HEK293 (cell line): ENCODE data around the gene KCTD12.
A peak's percentile ranks its signal among the peaks of the same experiment; 100 is the strongest.

ENCODE experiments used
- CTCF ChIA-PET: fragments of 350-600 bp; formaldehyde crosslinking; extraction: SDS; loops from one replicate; lab custom pipeline; 2021; ENCODE audit warnings: antibody characterized with exemption; lab: Yijun Ruan, JAX
- POLR2A ChIA-PET: fragments of 300-600 bp; formaldehyde crosslinking; extraction: SDS; loops from one replicate; lab custom pipeline; 2020; ENCODE audit warnings: antibody characterized with exemption, inconsistent platforms; lab: Yijun Ruan, JAX
- H3K27ac ChIP-seq: fragments of 200-500 bp; sonication (Bioruptor generic); 2 replicates; pipeline ENCODE4 v1.5.1; 2014; ENCODE audit warnings: low read depth, low read length, control low read depth, inconsistent platforms; ENCODE audit errors: extremely low read depth
- H3K36me3 ChIP-seq, 2 experiments: fragments of 200-500 bp in 1 of 2; sonication (Bioruptor generic) in 1 of 2; 1 replicate in 1 of 2; 2 replicates in 1 of 2; pipeline ENCODE4 v1.5.1; 2014 to 2017; ENCODE audit warnings: inconsistent platforms in 2 of 2, low read length in 2 of 2; ENCODE audit not compliant: control insufficient read depth in 2 of 2, insufficient read depth in 1 of 2
- H3K4me1 ChIP-seq: fragments of 200-500 bp; sonication (Bioruptor generic); 2 replicates; pipeline ENCODE4 v1.5.1; 2014; ENCODE audit warnings: mild to moderate bottlenecking, low read length, inconsistent platforms; ENCODE audit not compliant: control insufficient read depth, insufficient read depth
- H3K4me3 ChIP-seq: 2 replicates; pipeline ENCODE4 v1.5.1; 2011; ENCODE audit warnings: low read depth, mild to moderate bottlenecking, control low read depth, low read length, moderate library complexity
- H3K9me3 ChIP-seq: fragments of 200-500 bp; sonication (Bioruptor generic); 2 replicates; pipeline ENCODE4 v1.5.1; 2014; ENCODE audit warnings: low read depth, low read length, inconsistent platforms; ENCODE audit not compliant: control insufficient read depth, insufficient read depth
- CTCF ChIP-seq: fragments of 450-650 bp; formaldehyde crosslinking; IDR thresholded peaks from 2 replicates; pipeline ENCODE4 v1.5.1; 2016; ENCODE audit warnings: missing biosample characterization, missing genetic modification characterization
- HOXC10 ChIP-seq: sonication (generic); formaldehyde crosslinking; IDR thresholded peaks from 2 replicates; pipeline ENCODE4 v1.8.1; 2023; ENCODE audit warnings: mild to moderate bottlenecking, missing genetic modification reagents
- PRDM4 ChIP-seq: fragments of 450-650 bp; formaldehyde crosslinking; IDR thresholded peaks from 2 replicates; pipeline ENCODE4 v1.5.1; 2017; ENCODE audit warnings: missing biosample characterization, missing genetic modification characterization
- SCRT1 ChIP-seq: fragments of 450-650 bp; formaldehyde crosslinking; IDR thresholded peaks from 2 replicates; pipeline ENCODE4 v1.5.1; 2016; ENCODE audit warnings: missing biosample characterization, missing genetic modification characterization, borderline replicate concordance
- SCRT2 ChIP-seq: fragments of 450-650 bp; formaldehyde crosslinking; IDR thresholded peaks from 2 replicates; pipeline ENCODE4 v1.5.1; 2016; ENCODE audit warnings: missing biosample characterization, missing genetic modification characterization
- SP3 ChIP-seq: fragments of 450-650 bp; formaldehyde crosslinking; IDR thresholded peaks from 2 replicates; pipeline ENCODE4 v1.5.1; 2016; ENCODE audit warnings: missing biosample characterization, missing genetic modification characterization
- TRIM28 ChIP-seq: IDR thresholded peaks from 2 replicates; pipeline ENCODE4 v1.6.1; 2011; ENCODE audit warnings: low read length, control low read depth, borderline replicate concordance
- YY1 ChIP-seq: fragments of 450-650 bp; formaldehyde crosslinking; IDR thresholded peaks from 2 replicates; pipeline ENCODE4 v1.5.1; 2018; ENCODE audit warnings: missing biosample characterization, missing genetic modification characterization
- ZBTB1 ChIP-seq: fragments of 450-650 bp; formaldehyde crosslinking; IDR thresholded peaks from 2 replicates; pipeline ENCODE4 v1.5.1; 2016; ENCODE audit warnings: missing biosample characterization, missing genetic modification characterization
- ZNF10 ChIP-seq: fragments of 450-650 bp; formaldehyde crosslinking; IDR thresholded peaks from 2 replicates; pipeline ENCODE4 v1.5.1; 2017; ENCODE audit warnings: missing biosample characterization, missing genetic modification characterization
- ZNF114 ChIP-seq: fragments of 450-650 bp; formaldehyde crosslinking; IDR thresholded peaks from 2 replicates; pipeline ENCODE4 v1.5.0; 2017; ENCODE audit warnings: missing biosample characterization, missing genetic modification characterization
- ZNF146 ChIP-seq: fragments of 450-650 bp; formaldehyde crosslinking; IDR thresholded peaks from 2 replicates; pipeline ENCODE4 v1.5.1; 2016; ENCODE audit warnings: missing biosample characterization, missing genetic modification characterization
- ZNF248 ChIP-seq: fragments of 450-650 bp; formaldehyde crosslinking; IDR thresholded peaks from 2 replicates; pipeline ENCODE4 v1.5.1; 2017; ENCODE audit warnings: missing biosample characterization, missing genetic modification characterization
- ZNF280C ChIP-seq: fragments of 450-650 bp; formaldehyde crosslinking; IDR thresholded peaks from 2 replicates; pipeline ENCODE4 v1.5.1; 2016; ENCODE audit warnings: missing biosample characterization, missing genetic modification characterization
- ZNF292 ChIP-seq: fragments of 450-650 bp; formaldehyde crosslinking; IDR thresholded peaks from 2 replicates; pipeline ENCODE4 v1.5.1; 2016; ENCODE audit warnings: low read depth, missing biosample characterization, missing genetic modification characterization, borderline replicate concordance
- ZNF324 ChIP-seq: fragments of 450-650 bp; formaldehyde crosslinking; IDR thresholded peaks from 2 replicates; pipeline ENCODE4 v1.5.1; 2016; ENCODE audit warnings: missing biosample characterization, missing genetic modification characterization
- ZNF341 ChIP-seq: fragments of 450-650 bp; formaldehyde crosslinking; IDR thresholded peaks from 2 replicates; pipeline ENCODE4; 2016; ENCODE audit warnings: low read depth, missing biosample characterization, missing genetic modification characterization
- ZNF391 ChIP-seq: fragments of 450-650 bp; formaldehyde crosslinking; IDR thresholded peaks from 2 replicates; pipeline ENCODE4 v1.5.1; 2016; ENCODE audit warnings: low read depth, missing biosample characterization, missing genetic modification characterization, borderline replicate concordance
- ZNF423 ChIP-seq: fragments of 450-650 bp; formaldehyde crosslinking; IDR thresholded peaks from 2 replicates; pipeline ENCODE4 v1.5.1; 2016; ENCODE audit warnings: missing biosample characterization, missing genetic modification characterization
- ZNF529 ChIP-seq: fragments of 450-650 bp; formaldehyde crosslinking; IDR thresholded peaks from 2 replicates; pipeline ENCODE4 v1.5.1; 2017; ENCODE audit warnings: missing genetic modification characterization, missing biosample characterization; ENCODE audit not compliant: insufficient replicate concordance
- ZNF560 ChIP-seq: fragments of 450-650 bp; formaldehyde crosslinking; IDR thresholded peaks from 2 replicates; pipeline ENCODE4 v1.5.1; 2017; ENCODE audit warnings: missing biosample characterization, missing genetic modification characterization, borderline replicate concordance
- ZNF571 ChIP-seq: fragments of 450-650 bp; formaldehyde crosslinking; IDR thresholded peaks from 2 replicates; pipeline ENCODE4 v1.5.0; 2017; ENCODE audit warnings: missing biosample characterization, missing genetic modification characterization
- ZNF654 ChIP-seq: fragments of 450-650 bp; formaldehyde crosslinking; IDR thresholded peaks from 2 replicates; pipeline ENCODE4 v1.5.1; 2016; ENCODE audit warnings: low read depth, missing biosample characterization, missing genetic modification characterization
- ZNF660 ChIP-seq: fragments of 450-650 bp; IDR thresholded peaks from 2 replicates; pipeline ENCODE4 v1.5.1; 2018; ENCODE audit warnings: missing biosample characterization, mild to moderate bottlenecking, missing genetic modification characterization
- ZNF701 ChIP-seq: fragments of 450-650 bp; formaldehyde crosslinking; IDR thresholded peaks from 2 replicates; pipeline ENCODE4 v1.5.1; 2016; ENCODE audit warnings: missing biosample characterization, missing genetic modification characterization
- ZNF776 ChIP-seq: fragments of 450-650 bp; formaldehyde crosslinking; IDR thresholded peaks from 2 replicates; pipeline ENCODE4 v1.5.0; 2017; ENCODE audit warnings: missing biosample characterization, missing genetic modification characterization, borderline replicate concordance
- TF ChIP-seq, protein P1 (sequence below): fragments of 450-650 bp; formaldehyde crosslinking; IDR thresholded peaks from 2 replicates; pipeline ENCODE4 v1.5.1; 2016; ENCODE audit warnings: missing biosample characterization, missing genetic modification characterization

The KCTD12 gene

GRCh38 chr13:76904507-76904906 is 18.3 kb upstream of the KCTD12 start:
- Histone ChIP-seq H3K36me3 (no peaks in the 10 kb centered on the region), H3K27ac (no peak overlapping the region), H3K4me1 (no peaks in the 10 kb centered on the region), H3K9me3 (no peaks in the 10 kb centered on the region), H3K4me3 (no peak overlapping the region)
- ChIA-PET CTCF (interaction anchor here (0.6 to 1.5 kb wide), 23 partner anchors 10 to 1209 kb away, joined by 3 to 10 read pairs (median 4); no protein-coding TSS in a partner anchor), POLR2A (no interaction called here)
- no peak for TF ChIP-seq PRDM4
- TF ChIP-seq, protein P1, sequence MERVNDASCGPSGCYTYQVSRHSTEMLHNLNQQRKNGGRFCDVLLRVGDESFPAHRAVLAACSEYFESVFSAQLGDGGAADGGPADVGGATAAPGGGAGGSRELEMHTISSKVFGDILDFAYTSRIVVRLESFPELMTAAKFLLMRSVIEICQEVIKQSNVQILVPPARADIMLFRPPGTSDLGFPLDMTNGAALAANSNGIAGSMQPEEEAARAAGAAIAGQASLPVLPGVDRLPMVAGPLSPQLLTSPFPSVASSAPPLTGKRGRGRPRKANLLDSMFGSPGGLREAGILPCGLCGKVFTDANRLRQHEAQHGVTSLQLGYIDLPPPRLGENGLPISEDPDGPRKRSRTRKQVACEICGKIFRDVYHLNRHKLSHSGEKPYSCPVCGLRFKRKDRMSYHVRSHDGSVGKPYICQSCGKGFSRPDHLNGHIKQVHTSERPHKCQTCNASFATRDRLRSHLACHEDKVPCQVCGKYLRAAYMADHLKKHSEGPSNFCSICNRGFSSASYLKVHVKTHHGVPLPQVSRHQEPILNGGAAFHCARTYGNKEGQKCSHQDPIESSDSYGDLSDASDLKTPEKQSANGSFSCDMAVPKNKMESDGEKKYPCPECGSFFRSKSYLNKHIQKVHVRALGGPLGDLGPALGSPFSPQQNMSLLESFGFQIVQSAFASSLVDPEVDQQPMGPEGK (tag by site-specific recombination) = no peak
- TF ChIP-seq ZNF114 (tag by site-specific recombination) = no peak
- TF ChIP-seq ZBTB1 (tag by site-specific recombination) = no peak
- TF ChIP-seq ZNF146 (tag by site-specific recombination) = no peak
- TF ChIP-seq ZNF324 = no peak
- no peak for TF ChIP-seq TRIM28
- no peak for TF ChIP-seq ZNF776 (tag by site-specific recombination)
- no peak for TF ChIP-seq ZNF341 (tag by site-specific recombination)
- TF ChIP-seq ZNF701 (tag by site-specific recombination) = no peak
- no peak for TF ChIP-seq ZNF280C
- no peak for TF ChIP-seq ZNF10
- no peak for TF ChIP-seq YY1 (tag by site-specific recombination)
- no peak for TF ChIP-seq ZNF292 (tag by site-specific recombination)
- no peak for TF ChIP-seq ZNF248 (tag by site-specific recombination)
- no peak for TF ChIP-seq ZNF423

DNA sequence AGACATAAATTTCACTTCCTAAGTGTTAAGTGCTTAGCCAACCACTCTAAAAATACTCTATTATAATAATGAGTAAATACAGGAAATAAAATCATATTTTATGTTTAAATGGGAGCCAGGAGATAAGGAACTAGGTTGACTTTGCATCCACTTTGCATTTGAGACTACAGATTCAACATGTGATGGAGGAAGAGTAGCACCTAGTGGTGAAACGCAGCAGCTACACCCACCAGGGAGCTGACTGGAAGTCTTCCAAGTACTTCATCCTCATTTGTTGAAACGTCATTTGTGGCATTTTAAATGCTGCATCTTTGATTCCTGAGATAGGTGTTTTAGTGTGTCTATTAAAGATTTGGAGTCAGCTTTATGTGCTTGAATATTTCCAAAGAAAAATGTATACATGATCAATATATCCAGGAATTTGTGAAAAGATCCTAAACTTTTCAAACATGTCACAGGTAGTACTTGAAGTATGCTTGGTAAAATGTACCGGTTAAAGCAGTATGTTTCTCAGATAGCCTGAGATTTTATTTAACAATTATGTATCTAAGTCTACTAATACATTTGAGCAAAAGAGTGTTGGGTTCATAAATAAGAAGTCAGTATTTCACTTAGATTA is 17.4 kb upstream of the KCTD12 start:
- Histone ChIP-seq H3K9me3 (no peaks in the 10 kb centered on the region), H3K4me1 (no peaks in the 10 kb centered on the region), H3K27ac (no peak overlapping the region), H3K4me3 (no peak overlapping the region), H3K36me3 (no peaks in the 10 kb centered on the region)
- POLR2A ChIA-PET = interaction anchor here (0.7 kb wide), 1 partner anchor 18 kb away, joined by 4 read pairs; no protein-coding TSS in a partner anchor
- CTCF ChIA-PET = interaction anchor here (0.6 to 1.5 kb wide), 27 partner anchors 9 to 1342 kb away, joined by 3 to 10 read pairs (median 4); no protein-coding TSS in a partner anchor
- TF ChIP-seq CTCF (tag by site-specific recombination) (0 out of 2 replicates have a peak, but pooled peaks have one; percentile 51), SP3 (tag by site-specific recombination) (no peak), SCRT1 (0 out of 2 replicates have a peak, but pooled peaks have one; percentile 39), ZNF529 (tag by site-specific recombination) (no peak), ZNF654 (tag by site-specific recombination) (peak; percentile 96), ZNF660 (tag by site-specific recombination) (peak; percentile 33; the same call in 1 of the 2 replicates), ZNF560 (no peak), ZNF571 (tag by site-specific recombination) (no peak), HOXC10 (CRISPR knock-in tag) (no peak), SCRT2 (tag by site-specific recombination) (peak; percentile 82), ZNF391 (tag by site-specific recombination) (0 out of 2 replicates have a peak, but pooled peaks have one; percentile 25)
